CD14-positive monocyte (primary cell): ENCODE data around the gene DRAP1. TPM values are rescaled to one million over a fixed set of nuclear protein-coding genes. Genes with fewer than 3 reads are reported as not detected.

Source experiments
- DNase-seq, 3 donors: peaks; one replicate each; pipeline ENCODE4 v3.0.0-alpha.2; 2011 to 2022
- H2AFZ ChIP-seq: 2 replicates; pipeline ENCODE4 v1.6.0; 2012; ENCODE audit warnings: mild to moderate bottlenecking, low read depth, low read length, inconsistent platforms; ENCODE audit not compliant: insufficient read depth, poor library complexity, severe bottlenecking
- H3K27ac ChIP-seq, 2 donors: 1 replicate in 1 of 2; 2 replicates in 1 of 2; pipeline ENCODE4 v1.5.1; 2012 to 2013; ENCODE audit warnings: low read length in 2 of 2, control low read depth in 1 of 2, inconsistent platforms in 1 of 2, low read depth in 1 of 2, mild to moderate bottlenecking in 1 of 2
- H3K27me3 ChIP-seq, 2 donors: one replicate each; pipeline versions ENCODE4 v1.6.0 to v1.6.1; 2011 to 2013; ENCODE audit warnings: low read length in 2 of 2; ENCODE audit not compliant: control insufficient read depth in 2 of 2, insufficient read depth in 2 of 2
- H3K36me3 ChIP-seq, 2 donors: replicated peaks in 1 of 2; 1 replicate in 1 of 2; 2 replicates in 1 of 2; pipeline versions ENCODE4 v1.5.1 to v1.6.1; 2012 to 2013; ENCODE audit warnings: low read length in 2 of 2, control low read depth in 1 of 2, inconsistent platforms in 1 of 2, mild to moderate bottlenecking in 1 of 2; ENCODE audit not compliant: insufficient read depth in 2 of 2, control insufficient read depth in 1 of 2
- H3K4me1 ChIP-seq, 2 donors: 1 replicate in 1 of 2; 2 replicates in 1 of 2; pipeline versions ENCODE4 v1.5.1 to v1.6.1; 2012 to 2013; ENCODE audit warnings: low read length in 2 of 2, control low read depth in 1 of 2, inconsistent platforms in 1 of 2, mild to moderate bottlenecking in 1 of 2, moderate library complexity in 1 of 2; ENCODE audit not compliant: insufficient read depth in 2 of 2, control insufficient read depth in 1 of 2
- H3K4me2 ChIP-seq: replicated peaks from 2 replicates; pipeline ENCODE3; 2012; ENCODE audit warnings: low read length, moderate library complexity, mild to moderate bottlenecking; ENCODE audit not compliant: poor library complexity, severe bottlenecking; ENCODE audit errors: extremely low read depth
- H3K4me3 ChIP-seq, 3 experiments: fragments of 200-600 bp in 1 of 3; sonication (generic) in 1 of 3; replicated peaks in 1 of 3; 1 replicate in 2 of 3; 2 replicates in 1 of 3; pipeline ENCODE4 v1.5.1; 2011 to 2013; ENCODE audit warnings: low read length in 3 of 3, mild to moderate bottlenecking in 3 of 3, control low read depth in 2 of 3, low read depth in 2 of 3, inconsistent platforms in 1 of 3, moderate library complexity in 1 of 3
- H3K79me2 ChIP-seq: 2 replicates; pipeline ENCODE4 v1.6.0; 2012; ENCODE audit warnings: mild to moderate bottlenecking, control low read depth, inconsistent platforms, low read length, moderate library complexity; ENCODE audit not compliant: insufficient read depth
- H3K9ac ChIP-seq: 2 replicates; pipeline ENCODE4 v1.6.0; 2017; ENCODE audit warnings: low read length, mild to moderate bottlenecking; ENCODE audit not compliant: insufficient read depth, poor library complexity, severe bottlenecking
- H3K9me3 ChIP-seq, 2 donors: replicated peaks in 1 of 2; 1 replicate in 1 of 2; 2 replicates in 1 of 2; pipeline versions ENCODE4 v1.5.1 to v1.6.1; 2012 to 2013; ENCODE audit warnings: low read length in 2 of 2, control low read depth in 1 of 2; ENCODE audit not compliant: control insufficient read depth in 1 of 2, insufficient read depth in 1 of 2
- H4K20me1 ChIP-seq: 2 replicates; pipeline ENCODE4 v1.6.0; 2012; ENCODE audit warnings: mild to moderate bottlenecking, low read length, control low read depth, moderate library complexity; ENCODE audit not compliant: insufficient read depth
- H3K27ac Mint-ChIP-seq, 7 donors: one replicate each; pipeline ENCODE4 v1.8.0; 2020; ENCODE audit warnings: mild to moderate bottlenecking in 7 of 7, mixed read lengths in 7 of 7, moderate library complexity in 6 of 7, inconsistent platforms in 2 of 7
- H3K27me3 Mint-ChIP-seq, 3 donors: one replicate each; pipeline ENCODE4 v1.8.0; 2021 to 2022; ENCODE audit warnings: low read depth in 3 of 3, mild to moderate bottlenecking in 3 of 3, mixed read lengths in 3 of 3, moderate library complexity in 3 of 3, inconsistent platforms in 1 of 3
- H3K36me3 Mint-ChIP-seq, 2 donors: one replicate each; pipeline ENCODE4 v1.8.0; 2020; ENCODE audit warnings: mixed read lengths in 2 of 2, inconsistent platforms in 1 of 2, mild to moderate bottlenecking in 1 of 2
- H3K4me1 Mint-ChIP-seq: one replicate; pipeline ENCODE4 v1.8.0; 2020; ENCODE audit warnings: mild to moderate bottlenecking, mixed read lengths
- H3K4me3 Mint-ChIP-seq, 2 donors: one replicate each; pipeline ENCODE4 v1.8.0; 2020; ENCODE audit warnings: mild to moderate bottlenecking in 2 of 2, mixed read lengths in 2 of 2, moderate library complexity in 1 of 2
- H3K9me3 Mint-ChIP-seq, 7 donors: one replicate each; pipeline ENCODE4 v1.8.0; 2020 to 2022; ENCODE audit warnings: mixed read lengths in 7 of 7, mild to moderate bottlenecking in 6 of 7, moderate library complexity in 6 of 7, inconsistent platforms in 2 of 7
- CTCF ChIP-seq: fragments of 200-600 bp; IDR thresholded peaks from one replicate; pipeline ENCODE4 v1.8.0; 2022; ENCODE audit warnings: antibody characterized with exemption, mild to moderate bottlenecking
- WGBS: methylation state at CpG from one replicate; pipeline ENCODE4 v1.1.5; 2013; ENCODE audit warnings: missing lambda C conversion rate; ENCODE audit not compliant: insufficient coverage; 5-methylcytosine and 5-hydroxymethylcytosine counted together
- intact Hi-C, 2 donors: fragments of 100-400 bp; cut with micrococcal nuclease; formaldehyde crosslinking; loops; one replicate each; pipeline versions ENCODE4 v1.15.0 to v1.15.1; 2023
- polyA plus RNA-seq, 3 donors: library from polyadenylated mRNA; depleted of rRNA in 1 of 3; unstranded in 2 of 3; stranded (reverse) in 1 of 3; fragments of 300-500 nt in 2 of 3; fragments of >200 nt in 1 of 3; fragmentation: Illumina TruSeq in 2 of 3; gene quantifications; 1 replicate in 2 of 3; 2 replicates in 1 of 3; pipeline ENCODE4 v1.2.3, GENCODE V29; 2012 to 2021

The DRAP1 gene
- polyA plus RNA-seq, 3 donors: 68.3 to 97.2 (median 72.1) TPM

DNA sequence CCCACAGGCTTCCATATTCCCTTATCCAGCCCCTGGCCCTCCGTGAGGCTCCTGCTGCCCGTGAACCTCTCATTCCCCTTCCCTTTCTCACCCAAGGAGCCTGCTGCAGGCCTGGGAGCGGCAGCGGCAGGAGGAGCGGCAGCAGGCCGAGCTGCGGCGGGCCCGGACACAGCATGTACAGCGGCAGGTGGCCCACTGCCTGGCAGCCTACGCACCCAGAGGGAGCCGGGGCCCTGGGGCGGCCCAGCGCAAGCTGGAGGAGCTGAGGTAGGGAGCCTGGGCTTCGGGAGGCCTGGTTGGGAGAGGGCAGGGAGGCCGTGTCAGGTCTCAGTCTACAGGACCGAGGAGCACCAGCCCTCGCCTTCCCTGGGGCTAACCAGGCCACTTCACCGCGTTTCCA lies 34.2 kb downstream of the DRAP1 start:
- H3K4me3 ChIP-seq: no peak overlapping the region
- intact Hi-C loops: no loop called here
- Mint-ChIP-seq H3K4me3 (no peak overlapping the region), H3K4me1 (peaks cover 10% of the 10 kb centered on the region), H3K27ac (no peak overlapping the region), H3K36me3 (no peaks in the 10 kb centered on the region), H3K27me3 (peaks cover 8 to 17% (median 9%) of the 10 kb centered on the region in 3 donors), H3K9me3 (peaks cover 0 to 4% (median 0%) of the 10 kb centered on the region in 7 donors)
- no peak for DNase-seq
- no peak overlapping the region for H3K4me2 ChIP-seq
- H3K9ac ChIP-seq: no peak overlapping the region
- no peaks in the 10 kb centered on the region for H4K20me1 ChIP-seq
- H3K27me3 ChIP-seq: no peaks in the 10 kb centered on the region
- H3K27ac ChIP-seq: no peak overlapping the region
- no peaks in the 10 kb centered on the region for H3K36me3 ChIP-seq
- no peak overlapping the region for H2AFZ ChIP-seq
- TF ChIP-seq CTCF: no peak
- no peaks in the 10 kb centered on the region for H3K79me2 ChIP-seq
- no peaks in the 10 kb centered on the region for H3K9me3 ChIP-seq
- peaks cover 4 to 13% of the 10 kb centered on the region in 2 donors for H3K4me1 ChIP-seq
- WGBS: 96% methylated on average over 20 of the region's 20 CpGs

DNA sequence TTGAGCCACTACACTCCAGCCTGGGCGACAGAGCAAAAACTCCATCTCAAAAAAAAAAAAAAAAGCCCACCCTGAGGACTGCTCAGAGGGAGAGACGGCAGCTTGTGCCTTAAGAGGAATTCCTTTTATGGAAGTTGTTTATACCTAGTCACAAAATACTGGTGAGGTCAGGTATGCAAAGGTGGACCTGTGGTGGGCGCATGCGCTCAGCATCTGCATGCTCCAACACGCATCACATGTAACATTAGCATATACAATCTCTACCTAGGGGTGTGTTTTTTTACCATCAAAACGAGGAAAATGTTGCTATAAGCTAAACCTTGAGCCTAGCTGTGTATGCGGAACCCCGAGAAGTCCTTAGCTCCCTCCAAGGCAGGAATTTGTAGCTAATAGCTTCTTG lies 35.5 kb downstream of the DRAP1 start:
- no peak overlapping the region for H3K4me3 Mint-ChIP-seq
- no peak overlapping the region for H3K9ac ChIP-seq

More for the DNA sequence above, 35.5 kb downstream of the DRAP1 start:
- no peak overlapping the region for H3K4me3 ChIP-seq
- H3K4me2 ChIP-seq: no peak overlapping the region
- H3K79me2 ChIP-seq: no peaks in the 10 kb centered on the region
- 100% methylated on average over 2 of the region's 8 CpGs for WGBS
- H3K9me3 Mint-ChIP-seq: peaks cover 0 to 4% (median 0%) of the 10 kb centered on the region in 7 donors
- H3K36me3 Mint-ChIP-seq: no peaks in the 10 kb centered on the region
- H3K27ac Mint-ChIP-seq: no peak overlapping the region
- DNase-seq: no peak
- peaks cover 10% of the 10 kb centered on the region for H3K4me1 Mint-ChIP-seq
- H2AFZ ChIP-seq: no peak overlapping the region
- H3K27me3 ChIP-seq: no peaks in the 10 kb centered on the region
- H3K36me3 ChIP-seq: no peaks in the 10 kb centered on the region
- intact Hi-C loops: no loop called here
- H3K27me3 Mint-ChIP-seq: peaks cover 7 to 16% (median 8%) of the 10 kb centered on the region in 3 donors
- no peaks in the 10 kb centered on the region for H3K9me3 ChIP-seq
- H3K4me1 ChIP-seq: peaks cover 4 to 13% of the 10 kb centered on the region in 2 donors
- TF ChIP-seq CTCF: no peak
- no peaks in the 10 kb centered on the region for H4K20me1 ChIP-seq
- H3K27ac ChIP-seq: no peak overlapping the region
